A549 treated with ZK216348 at 1 μM for 4 hours (cell line): ENCODE results near the gene DIMT1. TPM values are rescaled to one million over a fixed set of nuclear protein-coding genes. Genes with fewer than 3 reads are reported as not detected.

Experiments
- total RNA-seq: library from RNA; stranded (reverse); fragments of 200-300 nt; extraction: Qiagen RNA extraction; gene quantifications from 5 replicates; pipeline ENCODE4 v1.2.3, GENCODE V29; 2022; ENCODE audit warnings: low read depth

DIMT1 gene
- total RNA-seq = 37.1 to 41.7 TPM (median 40.9 TPM) in 5 replicates

GRCh38 chr5:62403411-62404250 lies at the start of gene DIMT1:
DIMT1 (minus strand) TSS chr5:62403905; CDS start chr5:62403772, 133 bp downstream.

GRCh38 chr5:62412549-62413329 lies 9.0 kb upstream of the DIMT1 start, which contains the start of gene IPO11:
IPO11 (plus strand) TSS chr5:62412763; CDS start chr5:62437280, 24,517 bp downstream.

Other genes with a start within 250 kb of the DIMT1 start
- 23.0 to 49.7 TPM (median 35.7 TPM) in 5 replicates for gene KIF2A, start 97.7 kb downstream of the DIMT1 start, total RNA-seq
- 15.7 to 18.6 TPM (median 16.4 TPM) in 5 replicates for gene IPO11, start 8.9 kb upstream of the DIMT1 start, total RNA-seq
- gene LRRC70, start 174.9 kb upstream of the DIMT1 start, total RNA-seq = 0.25 TPM in 1 of 5 replicates, not detected in the others